HepG2 (cell line): ENCODE results near the gene TPRX1.

Experiments
- CEBPB ChIP-seq: IDR thresholded peaks from 2 replicates; pipeline ENCODE4 v1.6.1; 2011; ENCODE audit warnings: low read depth, low read length, improper control_type of control experiment, borderline replicate concordance
- HDAC6 ChIP-seq: fragments of 200-600 bp; sonication (generic); IDR thresholded peaks from 2 replicates; pipeline ENCODE4 v1.7.0; 2017; ENCODE audit warnings: mild to moderate bottlenecking, antibody characterized with exemption, low read length, low read depth
- POLR2AphosphoS5 ChIP-seq: IDR thresholded peaks from 2 replicates; pipeline ENCODE4 v1.6.1; 2012; ENCODE audit warnings: low read depth, low read length
- SNAI1 ChIP-seq: sonication (generic); formaldehyde crosslinking; IDR thresholded peaks from 2 replicates; pipeline ENCODE4 v1.5.0; 2020; ENCODE audit warnings: mild to moderate bottlenecking, missing genetic modification reagents, borderline replicate concordance
- SRF ChIP-seq: IDR thresholded peaks from 2 replicates; pipeline ENCODE4 v1.6.1; 2011; ENCODE audit warnings: mild to moderate bottlenecking, low read depth, low read length, moderate library complexity
- TGIF2 ChIP-seq: IDR thresholded peaks from 2 replicates; pipeline ENCODE4 v1.6.1; 2016; ENCODE audit warnings: control low read depth, missing compliant biosample characterization
- ZFX ChIP-seq: sonication (generic); formaldehyde crosslinking; IDR thresholded peaks from 2 replicates; pipeline ENCODE4 v1.4.0; 2020; ENCODE audit warnings: mild to moderate bottlenecking, low read depth, missing genetic modification reagents, moderate library complexity
- TF ChIP-seq, protein P1 (sequence below): sonication (generic); formaldehyde crosslinking; IDR thresholded peaks from 2 replicates; pipeline ENCODE4 v1.5.0; 2020; ENCODE audit warnings: mild to moderate bottlenecking, missing genetic modification reagents, borderline replicate concordance
- TF ChIP-seq, protein P2 (sequence below): sonication (generic); formaldehyde crosslinking; IDR thresholded peaks from 2 replicates; pipeline ENCODE4 v1.5.0; 2020; ENCODE audit warnings: missing genetic modification reagents
- TF ChIP-seq, protein P3 (sequence below), 2 experiments: sonication (generic) in 1 of 2; formaldehyde crosslinking in 1 of 2; IDR thresholded peaks; 2 replicates each; pipeline versions ENCODE4 v1.5.1 to v1.6.1; 2011 to 2020; ENCODE audit warnings: borderline replicate concordance in 1 of 2, low read depth in 1 of 2, low read length in 1 of 2, mild to moderate bottlenecking in 1 of 2, missing genetic modification reagents in 1 of 2, moderate library complexity in 1 of 2
- TF ChIP-seq, protein P4 (sequence below): sonication (generic); formaldehyde crosslinking; IDR thresholded peaks from 2 replicates; pipeline ENCODE4 v1.4.0; 2020; ENCODE audit warnings: missing genetic modification reagents
- TF ChIP-seq, protein P5 (sequence below): sonication (generic); formaldehyde crosslinking; IDR thresholded peaks from 2 replicates; pipeline ENCODE4 v1.5.0; 2020; ENCODE audit warnings: mild to moderate bottlenecking, missing genetic modification reagents, moderate library complexity

DNA sequence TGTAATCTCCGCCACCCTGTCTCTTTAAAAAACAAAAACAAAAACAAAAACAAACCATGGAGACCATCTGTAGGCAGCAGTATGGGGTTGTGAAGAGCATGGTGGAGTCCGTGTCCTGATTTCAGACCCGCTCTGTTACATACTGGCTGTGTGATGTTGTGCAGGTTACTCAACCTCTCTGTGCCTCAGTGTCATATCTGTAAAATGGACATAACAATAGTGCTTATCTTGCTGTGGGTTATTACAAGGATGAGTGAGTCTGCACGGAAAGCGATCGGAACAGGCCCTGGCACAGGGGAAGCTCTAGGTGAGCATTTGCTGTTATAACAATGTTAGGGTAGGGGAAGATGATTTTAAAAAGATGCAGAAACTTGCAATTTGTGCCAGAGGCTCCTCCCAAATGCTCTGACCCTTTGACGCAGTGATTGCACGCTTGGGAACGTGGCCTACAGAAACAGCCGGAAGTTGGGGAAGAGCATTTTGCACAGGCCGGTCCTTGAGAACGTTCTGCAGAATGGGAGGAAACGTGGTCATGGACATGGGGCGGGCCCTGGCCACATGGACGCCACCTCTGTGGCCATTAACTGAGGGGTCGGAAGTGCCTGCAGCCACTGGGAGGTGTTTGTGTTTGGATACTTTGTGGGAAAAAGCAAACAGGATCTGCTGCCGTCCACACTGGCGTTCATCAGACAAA lies 41.6 kb downstream of the TPRX1 start:
- TF ChIP-seq TGIF2 (CRISPR knock-in tag): no peak
- TF ChIP-seq, protein P1, sequence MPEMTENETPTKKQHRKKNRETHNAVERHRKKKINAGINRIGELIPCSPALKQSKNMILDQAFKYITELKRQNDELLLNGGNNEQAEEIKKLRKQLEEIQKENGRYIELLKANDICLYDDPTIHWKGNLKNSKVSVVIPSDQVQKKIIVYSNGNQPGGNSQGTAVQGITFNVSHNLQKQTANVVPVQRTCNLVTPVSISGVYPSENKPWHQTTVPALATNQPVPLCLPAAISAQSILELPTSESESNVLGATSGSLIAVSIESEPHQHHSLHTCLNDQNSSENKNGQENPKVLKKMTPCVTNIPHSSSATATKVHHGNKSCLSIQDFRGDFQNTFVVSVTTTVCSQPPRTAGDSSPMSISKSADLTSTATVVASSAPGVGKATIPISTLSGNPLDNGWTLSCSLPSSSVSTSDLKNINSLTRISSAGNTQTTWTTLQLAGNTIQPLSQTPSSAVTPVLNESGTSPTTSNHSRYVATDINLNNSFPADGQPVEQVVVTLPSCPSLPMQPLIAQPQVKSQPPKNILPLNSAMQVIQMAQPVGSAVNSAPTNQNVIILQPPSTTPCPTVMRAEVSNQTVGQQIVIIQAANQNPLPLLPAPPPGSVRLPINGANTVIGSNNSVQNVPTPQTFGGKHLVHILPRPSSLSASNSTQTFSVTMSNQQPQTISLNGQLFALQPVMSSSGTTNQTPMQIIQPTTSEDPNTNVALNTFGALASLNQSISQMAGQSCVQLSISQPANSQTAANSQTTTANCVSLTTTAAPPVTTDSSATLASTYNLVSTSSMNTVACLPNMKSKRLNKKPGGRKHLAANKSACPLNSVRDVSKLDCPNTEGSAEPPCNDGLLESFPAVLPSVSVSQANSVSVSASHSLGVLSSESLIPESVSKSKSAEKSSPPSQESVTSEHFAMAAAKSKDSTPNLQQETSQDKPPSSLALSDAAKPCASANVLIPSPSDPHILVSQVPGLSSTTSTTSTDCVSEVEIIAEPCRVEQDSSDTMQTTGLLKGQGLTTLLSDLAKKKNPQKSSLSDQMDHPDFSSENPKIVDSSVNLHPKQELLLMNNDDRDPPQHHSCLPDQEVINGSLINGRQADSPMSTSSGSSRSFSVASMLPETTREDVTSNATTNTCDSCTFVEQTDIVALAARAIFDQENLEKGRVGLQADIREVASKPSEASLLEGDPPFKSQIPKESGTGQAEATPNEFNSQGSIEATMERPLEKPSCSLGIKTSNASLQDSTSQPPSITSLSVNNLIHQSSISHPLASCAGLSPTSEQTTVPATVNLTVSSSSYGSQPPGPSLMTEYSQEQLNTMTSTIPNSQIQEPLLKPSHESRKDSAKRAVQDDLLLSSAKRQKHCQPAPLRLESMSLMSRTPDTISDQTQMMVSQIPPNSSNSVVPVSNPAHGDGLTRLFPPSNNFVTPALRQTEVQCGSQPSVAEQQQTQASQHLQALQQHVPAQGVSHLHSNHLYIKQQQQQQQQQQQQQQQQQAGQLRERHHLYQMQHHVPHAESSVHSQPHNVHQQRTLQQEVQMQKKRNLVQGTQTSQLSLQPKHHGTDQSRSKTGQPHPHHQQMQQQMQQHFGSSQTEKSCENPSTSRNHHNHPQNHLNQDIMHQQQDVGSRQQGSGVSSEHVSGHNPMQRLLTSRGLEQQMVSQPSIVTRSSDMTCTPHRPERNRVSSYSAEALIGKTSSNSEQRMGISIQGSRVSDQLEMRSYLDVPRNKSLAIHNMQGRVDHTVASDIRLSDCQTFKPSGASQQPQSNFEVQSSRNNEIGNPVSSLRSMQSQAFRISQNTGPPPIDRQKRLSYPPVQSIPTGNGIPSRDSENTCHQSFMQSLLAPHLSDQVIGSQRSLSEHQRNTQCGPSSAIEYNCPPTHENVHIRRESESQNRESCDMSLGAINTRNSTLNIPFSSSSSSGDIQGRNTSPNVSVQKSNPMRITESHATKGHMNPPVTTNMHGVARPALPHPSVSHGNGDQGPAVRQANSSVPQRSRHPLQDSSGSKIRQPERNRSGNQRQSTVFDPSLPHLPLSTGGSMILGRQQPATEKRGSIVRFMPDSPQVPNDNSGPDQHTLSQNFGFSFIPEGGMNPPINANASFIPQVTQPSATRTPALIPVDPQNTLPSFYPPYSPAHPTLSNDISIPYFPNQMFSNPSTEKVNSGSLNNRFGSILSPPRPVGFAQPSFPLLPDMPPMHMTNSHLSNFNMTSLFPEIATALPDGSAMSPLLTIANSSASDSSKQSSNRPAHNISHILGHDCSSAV (CRISPR knock-in tag): no peak
- TF ChIP-seq SNAI1 (CRISPR knock-in tag): no peak
- TF ChIP-seq, protein P2, sequence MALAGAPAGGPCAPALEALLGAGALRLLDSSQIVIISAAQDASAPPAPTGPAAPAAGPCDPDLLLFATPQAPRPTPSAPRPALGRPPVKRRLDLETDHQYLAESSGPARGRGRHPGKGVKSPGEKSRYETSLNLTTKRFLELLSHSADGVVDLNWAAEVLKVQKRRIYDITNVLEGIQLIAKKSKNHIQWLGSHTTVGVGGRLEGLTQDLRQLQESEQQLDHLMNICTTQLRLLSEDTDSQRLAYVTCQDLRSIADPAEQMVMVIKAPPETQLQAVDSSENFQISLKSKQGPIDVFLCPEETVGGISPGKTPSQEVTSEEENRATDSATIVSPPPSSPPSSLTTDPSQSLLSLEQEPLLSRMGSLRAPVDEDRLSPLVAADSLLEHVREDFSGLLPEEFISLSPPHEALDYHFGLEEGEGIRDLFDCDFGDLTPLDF (CRISPR knock-in tag): no peak
- no peak for TF ChIP-seq SRF
- no peak for TF ChIP-seq POLR2AphosphoS5
- TF ChIP-seq, protein P3, sequence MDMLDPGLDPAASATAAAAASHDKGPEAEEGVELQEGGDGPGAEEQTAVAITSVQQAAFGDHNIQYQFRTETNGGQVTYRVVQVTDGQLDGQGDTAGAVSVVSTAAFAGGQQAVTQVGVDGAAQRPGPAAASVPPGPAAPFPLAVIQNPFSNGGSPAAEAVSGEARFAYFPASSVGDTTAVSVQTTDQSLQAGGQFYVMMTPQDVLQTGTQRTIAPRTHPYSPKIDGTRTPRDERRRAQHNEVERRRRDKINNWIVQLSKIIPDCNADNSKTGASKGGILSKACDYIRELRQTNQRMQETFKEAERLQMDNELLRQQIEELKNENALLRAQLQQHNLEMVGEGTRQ (IDR thresholded peaks at IDR 0.05; ENCODE audit: low read depth, low read length): no peak
- TF ChIP-seq, protein P3 (CRISPR knock-in tag; IDR thresholded peaks at IDR 0.05; ENCODE audit: borderline replicate concordance): no peak
- TF ChIP-seq CEBPB: no peak
- TF ChIP-seq, protein P4, sequence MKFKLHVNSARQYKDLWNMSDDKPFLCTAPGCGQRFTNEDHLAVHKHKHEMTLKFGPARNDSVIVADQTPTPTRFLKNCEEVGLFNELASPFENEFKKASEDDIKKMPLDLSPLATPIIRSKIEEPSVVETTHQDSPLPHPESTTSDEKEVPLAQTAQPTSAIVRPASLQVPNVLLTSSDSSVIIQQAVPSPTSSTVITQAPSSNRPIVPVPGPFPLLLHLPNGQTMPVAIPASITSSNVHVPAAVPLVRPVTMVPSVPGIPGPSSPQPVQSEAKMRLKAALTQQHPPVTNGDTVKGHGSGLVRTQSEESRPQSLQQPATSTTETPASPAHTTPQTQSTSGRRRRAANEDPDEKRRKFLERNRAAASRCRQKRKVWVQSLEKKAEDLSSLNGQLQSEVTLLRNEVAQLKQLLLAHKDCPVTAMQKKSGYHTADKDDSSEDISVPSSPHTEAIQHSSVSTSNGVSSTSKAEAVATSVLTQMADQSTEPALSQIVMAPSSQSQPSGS (CRISPR knock-in tag): no peak
- no peak for TF ChIP-seq ZFX (CRISPR knock-in tag)
- TF ChIP-seq, protein P5, sequence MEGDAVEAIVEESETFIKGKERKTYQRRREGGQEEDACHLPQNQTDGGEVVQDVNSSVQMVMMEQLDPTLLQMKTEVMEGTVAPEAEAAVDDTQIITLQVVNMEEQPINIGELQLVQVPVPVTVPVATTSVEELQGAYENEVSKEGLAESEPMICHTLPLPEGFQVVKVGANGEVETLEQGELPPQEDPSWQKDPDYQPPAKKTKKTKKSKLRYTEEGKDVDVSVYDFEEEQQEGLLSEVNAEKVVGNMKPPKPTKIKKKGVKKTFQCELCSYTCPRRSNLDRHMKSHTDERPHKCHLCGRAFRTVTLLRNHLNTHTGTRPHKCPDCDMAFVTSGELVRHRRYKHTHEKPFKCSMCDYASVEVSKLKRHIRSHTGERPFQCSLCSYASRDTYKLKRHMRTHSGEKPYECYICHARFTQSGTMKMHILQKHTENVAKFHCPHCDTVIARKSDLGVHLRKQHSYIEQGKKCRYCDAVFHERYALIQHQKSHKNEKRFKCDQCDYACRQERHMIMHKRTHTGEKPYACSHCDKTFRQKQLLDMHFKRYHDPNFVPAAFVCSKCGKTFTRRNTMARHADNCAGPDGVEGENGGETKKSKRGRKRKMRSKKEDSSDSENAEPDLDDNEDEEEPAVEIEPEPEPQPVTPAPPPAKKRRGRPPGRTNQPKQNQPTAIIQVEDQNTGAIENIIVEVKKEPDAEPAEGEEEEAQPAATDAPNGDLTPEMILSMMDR (CRISPR knock-in tag): no peak
- no peak for TF ChIP-seq HDAC6
